OCI-LY1 (cell line): ENCODE results near the gene ATP11A.

Experiments
- H2AFZ ChIP-seq: fragments of 200-600 bp; sonication (generic), shearing (Covaris generic); 2 replicates; pipeline ENCODE4 v1.6.0; 2014; ENCODE audit warnings: antibody characterized with exemption, mild to moderate bottlenecking, low read length
- H3F3A ChIP-seq: fragments of 200-600 bp; sonication (generic), shearing (Covaris generic); 2 replicates; pipeline ENCODE4 v1.6.0; 2014; ENCODE audit warnings: mild to moderate bottlenecking, antibody characterized with exemption, low read length, moderate library complexity; ENCODE audit not compliant: insufficient read depth
- H3K27ac ChIP-seq: fragments of 200-600 bp; sonication (generic); 2 replicates; pipeline ENCODE4 v1.5.1; 2014; ENCODE audit warnings: low read length, mixed run types, mild to moderate bottlenecking, low read depth; ENCODE audit not compliant: poor library complexity, severe bottlenecking
- H3K27me3 ChIP-seq: fragments of 200-600 bp; sonication (generic); 2 replicates; pipeline ENCODE4 v1.6.0; 2014; ENCODE audit warnings: antibody characterized with exemption, mild to moderate bottlenecking, low read length, moderate library complexity; ENCODE audit not compliant: insufficient read depth
- H3K36me3 ChIP-seq: fragments of 200-600 bp; sonication (generic); 2 replicates; pipeline ENCODE4 v1.6.1; 2014; ENCODE audit warnings: mild to moderate bottlenecking, antibody characterized with exemption, low read length, moderate library complexity, mixed read lengths; ENCODE audit not compliant: insufficient read depth
- H3K4me1 ChIP-seq: fragments of 200-600 bp; sonication (generic); 2 replicates; pipeline ENCODE4 v1.5.1; 2014; ENCODE audit warnings: mild to moderate bottlenecking, low read length, moderate library complexity; ENCODE audit not compliant: insufficient read depth, severe bottlenecking
- H3K4me2 ChIP-seq: fragments of 200-600 bp; sonication (generic), shearing (Covaris generic); 2 replicates; pipeline ENCODE4 v1.6.1; 2014; ENCODE audit warnings: low read length
- H3K4me3 ChIP-seq: fragments of 200-600 bp; sonication (generic); 2 replicates; pipeline ENCODE4 v1.5.1; 2014; ENCODE audit warnings: low read length, low read depth, mild to moderate bottlenecking, mixed read lengths; ENCODE audit not compliant: poor library complexity, severe bottlenecking
- H3K79me2 ChIP-seq: fragments of 200-600 bp; shearing (Covaris generic); 2 replicates; pipeline ENCODE4 v1.6.1; 2016; ENCODE audit warnings: mixed run types, low read length, mixed read lengths; ENCODE audit not compliant: insufficient read depth
- H3K9ac ChIP-seq: fragments of 200-600 bp; sonication (generic), shearing (Covaris generic); 2 replicates; pipeline ENCODE4 v1.6.1; 2014; ENCODE audit warnings: mild to moderate bottlenecking, low read length, mixed read lengths
- H3K9me2 ChIP-seq: fragments of 200-600 bp; sonication (generic), shearing (Covaris generic); 2 replicates; pipeline ENCODE4 v1.6.1; 2014; ENCODE audit warnings: low read depth, mild to moderate bottlenecking, low read length, mixed read lengths
- H3K9me3 ChIP-seq: fragments of 200-600 bp; shearing (Covaris generic); 2 replicates; pipeline ENCODE4 v1.6.1; 2014; ENCODE audit warnings: low read length, mixed read lengths
- H4K20me1 ChIP-seq: fragments of 200-600 bp; sonication (generic), shearing (Covaris generic); 2 replicates; pipeline ENCODE4 v1.6.0; 2016; ENCODE audit warnings: mild to moderate bottlenecking, low read length; ENCODE audit not compliant: insufficient read depth
- CTCF ChIP-seq: fragments of 200-600 bp; sonication (generic), shearing (Covaris generic); IDR thresholded peaks from 2 replicates; pipeline ENCODE4 v1.5.1; 2017; ENCODE audit warnings: mild to moderate bottlenecking, antibody characterized with exemption, low read length, moderate library complexity, mixed read lengths
- EZH2 ChIP-seq: fragments of 200-600 bp; sonication (generic), shearing (Covaris generic); IDR thresholded peaks from 2 replicates; pipeline ENCODE4 v1.8.0; 2017; ENCODE audit warnings: borderline replicate concordance, mixed run types, mild to moderate bottlenecking, antibody characterized with exemption, low read length, moderate library complexity, mixed read lengths

ATP11A gene

GRCh38 chr13:112713517-112714253 lies 23.8 kb downstream of the ATP11A start:
- Histone ChIP-seq H3K4me3 (no peak overlapping the region), H3F3A (no peaks in the 10 kb centered on the region), H3K9me2 (no peaks in the 10 kb centered on the region), H3K36me3 (no peaks in the 10 kb centered on the region), H2AFZ (no peak overlapping the region), H3K9me3 (no peaks in the 10 kb centered on the region), H3K79me2 (no peaks in the 10 kb centered on the region), H3K9ac (no peak overlapping the region), H3K27ac (no peak overlapping the region), H3K27me3 (peaks cover 6% of the 10 kb centered on the region; the same call in 1 of the 2 replicates), H4K20me1 (no peaks in the 10 kb centered on the region), H3K4me2 (no peak overlapping the region), H3K4me1 (no peaks in the 10 kb centered on the region)
- TF ChIP-seq CTCF (no peak), EZH2 (no peak)

GRCh38 chr13:112714376-112715174 lies 24.7 kb downstream of the ATP11A start:
- no peaks in the 10 kb centered on the region for H3K79me2 ChIP-seq
- H3F3A ChIP-seq: no peaks in the 10 kb centered on the region
- no peak for TF ChIP-seq CTCF
- TF ChIP-seq EZH2: no peak
- H2AFZ ChIP-seq: no peak overlapping the region
- H4K20me1 ChIP-seq: no peaks in the 10 kb centered on the region
- H3K4me3 ChIP-seq: no peak overlapping the region
- no peak overlapping the region for H3K9ac ChIP-seq
- H3K27ac ChIP-seq: no peak overlapping the region
- peaks cover 6% of the 10 kb centered on the region; the same call in 1 of the 2 replicates for H3K27me3 ChIP-seq
- no peaks in the 10 kb centered on the region for H3K9me3 ChIP-seq
- no peaks in the 10 kb centered on the region for H3K9me2 ChIP-seq
- H3K4me2 ChIP-seq: no peak overlapping the region
- no peaks in the 10 kb centered on the region for H3K36me3 ChIP-seq
- no peaks in the 10 kb centered on the region for H3K4me1 ChIP-seq

- Histone ChIP-seq H3K9me2 (no peaks in the 10 kb centered on the region), H3K36me3 (no peaks in the 10 kb centered on the region), H4K20me1 (no peaks in the 10 kb centered on the region), H3K79me2 (no peaks in the 10 kb centered on the region), H3K4me2 (no peak overlapping the region), H3F3A (no peaks in the 10 kb centered on the region), H3K4me3 (no peak overlapping the region), H3K27ac (no peak overlapping the region), H3K4me1 (no peaks in the 10 kb centered on the region), H3K9me3 (no peaks in the 10 kb centered on the region), H2AFZ (no peak overlapping the region), H3K9ac (no peak overlapping the region), H3K27me3 (peaks cover 6% of the 10 kb centered on the region; the same call in 1 of the 2 replicates)
- TF ChIP-seq EZH2 (no peak), CTCF (no peak)
These were observed 25.4 kb downstream of the ATP11A start for GRCh38 chr13:112715210-112715609.
